ENCODE results near the gene CYTH1. TPM values are rescaled to one million over a fixed set of nuclear protein-coding genes. Genes with fewer than 3 reads are reported as not detected.

The CYTH1 gene
- polyA plus RNA-seq, 1 of the 3 experiments (the other 2 are of a cell fraction), result 23.8 TPM

- TF ChIP-seq TCF12 (IDR thresholded peaks at IDR 0.05), result peak; percentile 59; the same call in 1 of the 2 replicates
- no peak for TF ChIP-seq SIN3A (IDR thresholded peaks at IDR 0.05; ENCODE audit: borderline replicate concordance, low read depth, low read length)
- no peak for TF ChIP-seq REST (IDR thresholded peaks at IDR 0.05; ENCODE audit: low read depth, low read length)
- no peak for TF ChIP-seq EZH2phosphoT487 (IDR thresholded peaks at IDR 0.05; ENCODE audit: borderline replicate concordance, low read depth)
- TF ChIP-seq IRF3 (IDR thresholded peaks at IDR 0.05; ENCODE audit: low read depth, low read length), result no peak
- TF ChIP-seq POLR2AphosphoS5 (IDR thresholded peaks at IDR 0.05; ENCODE audit: low read depth, low read length), result no peak
- TF ChIP-seq RXRA (IDR thresholded peaks at IDR 0.05; ENCODE audit: borderline replicate concordance, low read depth), result no peak
- TF ChIP-seq RCOR1 (IDR thresholded peaks at IDR 0.05; ENCODE audit: low read length), result peak; percentile 92
- TF ChIP-seq CHD2 (IDR thresholded peaks at IDR 0.05; ENCODE audit: low read length, partially characterized antibody), result peak; percentile 88
- TF ChIP-seq MXI1 (IDR thresholded peaks at IDR 0.05; ENCODE audit: low read depth, low read length), result peak; percentile 94
- TF ChIP-seq FOXJ3 (CRISPR knock-in tag; IDR thresholded peaks at IDR 0.05), result no peak; the same call in 1 of the 2 replicates
- TF ChIP-seq YY1 (IDR thresholded peaks at IDR 0.05; ENCODE audit: low read depth), result no peak
- peak; percentile 51; the same call in 1 of the 2 replicates for TF ChIP-seq USF1 (IDR thresholded peaks at IDR 0.05; ENCODE audit: borderline replicate concordance, low read depth)
- TF ChIP-seq GABPA (IDR thresholded peaks at IDR 0.05; ENCODE audit: low read depth), result no peak
- no peak for TF ChIP-seq JUND (IDR thresholded peaks at IDR 0.05)
- TF ChIP-seq FOSL2 (IDR thresholded peaks at IDR 0.05; ENCODE audit: borderline replicate concordance, low read depth), result no peak
- no peak for TF ChIP-seq MAX (IDR thresholded peaks at IDR 0.05; ENCODE audit: low read depth)
- no peak for TF ChIP-seq NFIC (IDR thresholded peaks at IDR 0.05; ENCODE audit: borderline replicate concordance)
Observed at GRCh38 chr17:78705071-78705470, 77.0 kb downstream of the CYTH1 start (continued).
